ENCODE results near the gene TSSK6.

DNA sequence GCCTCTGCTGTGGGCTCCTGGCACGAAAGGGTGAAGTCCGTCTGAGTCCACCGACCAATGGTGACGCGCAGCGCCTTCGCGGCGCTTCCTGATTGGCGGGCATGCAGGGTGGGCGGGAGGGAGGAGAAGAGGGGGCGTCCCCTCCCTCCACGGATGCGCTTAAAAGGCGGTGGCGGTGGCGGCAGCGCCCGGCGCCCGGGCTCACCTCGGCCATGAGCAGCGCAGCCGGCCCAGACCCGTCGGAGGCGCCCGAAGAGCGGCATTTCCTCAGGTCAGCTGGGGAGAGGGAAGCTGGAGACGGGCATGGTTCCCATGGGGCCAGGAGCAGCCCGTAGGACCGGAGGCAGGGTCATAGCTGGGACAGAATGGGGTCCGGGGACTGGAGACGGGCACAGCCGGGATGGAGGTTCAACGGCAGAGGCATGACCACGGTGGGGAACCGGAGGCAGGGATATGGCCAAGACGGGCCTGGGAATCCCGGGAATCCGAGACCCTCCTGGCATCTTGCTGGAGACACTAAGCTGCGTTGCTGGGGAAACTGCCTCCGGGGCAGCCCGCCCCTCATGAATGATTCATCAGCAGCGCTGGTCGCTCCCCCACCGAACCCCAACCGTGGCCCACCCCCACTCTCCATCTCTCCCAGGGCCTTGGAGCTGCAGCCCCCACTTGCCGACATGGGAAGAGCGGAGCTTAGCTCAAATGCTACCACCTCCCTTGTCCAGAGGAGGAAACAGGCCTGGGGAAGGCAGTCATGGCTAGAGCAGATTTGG, 13.6 kb upstream of the TSSK6 start, which contains the start of gene YJEFN3:
- TF ChIP-seq CTCF (conservative IDR thresholded peaks at IDR 0.05; ENCODE audit: low read depth, low read length) (no peak), EZH2 (IDR thresholded peaks at IDR 0.05; ENCODE audit: low read length, unreplicated experiment) (no peak), EZH2phosphoT487 (IDR thresholded peaks at IDR 0.05; ENCODE audit: borderline replicate concordance, low read length) (no peak)

Measured in PC-3 (cell line).